Measurements from ENCODE around the gene ANXA7. TPM values are rescaled to one million over a fixed set of nuclear protein-coding genes. Genes with fewer than 3 reads are reported as not detected.

Gene ANXA7
- 100 to 1,000 TPM in 1 of 2 donors, 10 to 100 TPM in 1; 98.9 to 117 TPM for total RNA-seq

DNA sequence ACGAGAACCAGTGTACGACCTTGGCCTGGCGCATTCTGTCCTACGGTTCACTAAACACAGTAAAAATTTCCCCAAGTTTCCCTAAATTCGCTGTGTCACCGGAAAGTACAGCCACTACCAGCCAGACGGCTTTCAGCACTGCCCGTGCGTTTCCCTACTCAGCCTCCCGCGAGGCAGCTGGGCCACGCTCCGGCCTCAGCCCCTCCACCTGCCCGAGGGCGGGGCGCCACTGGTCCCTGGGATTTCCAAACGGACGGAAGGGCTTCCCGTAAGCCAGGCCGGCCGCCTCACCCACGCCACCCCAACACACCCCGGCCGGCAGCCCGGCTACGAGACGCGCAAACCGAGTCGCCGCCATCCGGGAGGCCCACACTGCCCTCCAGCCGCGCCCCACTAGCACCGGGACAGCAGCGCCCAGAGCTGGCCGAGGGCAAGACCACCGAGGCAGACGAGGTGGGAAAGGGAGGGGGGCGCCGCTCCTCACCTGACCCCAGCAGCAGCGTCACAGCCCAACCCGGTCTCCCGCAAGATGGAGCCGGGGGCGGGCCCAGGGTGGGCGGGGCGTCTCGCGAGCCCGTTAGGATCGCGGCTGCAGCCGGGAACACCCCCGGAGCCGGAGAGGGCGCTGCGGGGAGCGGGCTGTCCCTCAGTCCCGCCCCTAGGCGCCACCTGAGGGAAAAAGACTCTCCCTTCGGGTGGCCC lies at the start of gene ANXA7:
TSS of gene ANXA7 (minus strand) at position 531 of the 702 bp plus-strand sequence. CDS start 13,202 bp downstream, outside the sequence.
- Histone ChIP-seq H3K9me3 (no peaks in the 10 kb centered on the region), H3K36me3 (no peaks in the 10 kb centered on the region), H3K4me1 (replicated peaks) (no peaks in the 10 kb centered on the region), H3K27me3 (replicated peaks; ENCODE audit: insufficient read depth) (no peaks in the 10 kb centered on the region), H3K27ac (peak within 1 kb of the TSS; percentile 98), H3K4me3 (peak within 1 kb of the TSS; percentile 86 to 91)
- peak; percentile 93 for DNase-seq (ENCODE audit: low spot score)
- intact Hi-C loops (cut with DNase I), result loop anchor here (10.0 kb wide), 1 partner anchor 81 kb away; the partner anchor contains the start of gene PPP3CB
- peak; percentile 72 for TF ChIP-seq POLR2A (IDR thresholded peaks at IDR 0.05)
- TF ChIP-seq, protein P1, sequence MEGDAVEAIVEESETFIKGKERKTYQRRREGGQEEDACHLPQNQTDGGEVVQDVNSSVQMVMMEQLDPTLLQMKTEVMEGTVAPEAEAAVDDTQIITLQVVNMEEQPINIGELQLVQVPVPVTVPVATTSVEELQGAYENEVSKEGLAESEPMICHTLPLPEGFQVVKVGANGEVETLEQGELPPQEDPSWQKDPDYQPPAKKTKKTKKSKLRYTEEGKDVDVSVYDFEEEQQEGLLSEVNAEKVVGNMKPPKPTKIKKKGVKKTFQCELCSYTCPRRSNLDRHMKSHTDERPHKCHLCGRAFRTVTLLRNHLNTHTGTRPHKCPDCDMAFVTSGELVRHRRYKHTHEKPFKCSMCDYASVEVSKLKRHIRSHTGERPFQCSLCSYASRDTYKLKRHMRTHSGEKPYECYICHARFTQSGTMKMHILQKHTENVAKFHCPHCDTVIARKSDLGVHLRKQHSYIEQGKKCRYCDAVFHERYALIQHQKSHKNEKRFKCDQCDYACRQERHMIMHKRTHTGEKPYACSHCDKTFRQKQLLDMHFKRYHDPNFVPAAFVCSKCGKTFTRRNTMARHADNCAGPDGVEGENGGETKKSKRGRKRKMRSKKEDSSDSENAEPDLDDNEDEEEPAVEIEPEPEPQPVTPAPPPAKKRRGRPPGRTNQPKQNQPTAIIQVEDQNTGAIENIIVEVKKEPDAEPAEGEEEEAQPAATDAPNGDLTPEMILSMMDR (IDR thresholded peaks at IDR 0.05), result peak in 3 of 4 experiments; percentile 10 to 47 (median 38)
- TF ChIP-seq POLR2AphosphoS5 (IDR thresholded peaks at IDR 0.05), result peak; percentile 89
- WGBS, result 0% methylated on average over 41 of the region's 62 CpGs

DNA sequence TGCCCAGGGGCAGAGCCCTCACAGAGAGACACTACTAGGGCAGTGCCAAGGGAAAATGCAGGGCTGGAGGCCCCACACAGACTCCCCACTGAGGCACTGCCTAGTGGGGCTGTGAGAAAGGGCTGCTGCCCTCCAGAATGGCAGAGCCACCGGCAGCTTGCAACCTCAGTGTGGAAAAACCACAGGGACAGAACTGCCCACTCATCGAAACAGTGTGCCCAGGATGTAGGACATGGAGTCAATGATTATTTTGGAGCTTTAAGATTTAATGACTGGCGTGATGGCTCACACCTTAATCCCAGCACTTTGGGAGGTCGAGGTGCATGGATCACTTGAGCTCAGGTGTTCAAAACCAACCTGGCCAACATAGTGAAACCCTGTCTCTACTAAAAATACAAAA lies 47.0 kb upstream of the ANXA7 start:
- Histone ChIP-seq H3K27me3 (replicated peaks; ENCODE audit: insufficient read depth) (no peaks in the 10 kb centered on the region), H3K27ac (no peak overlapping the region), H3K4me3 (no peak overlapping the region), H3K9me3 (no peaks in the 10 kb centered on the region), H3K36me3 (peaks cover 0 to 4% of the 10 kb centered on the region in 2 donors), H3K4me1 (replicated peaks) (no peaks in the 10 kb centered on the region)
- WGBS, result 95% methylated on average over 4 of the region's 4 CpGs
- TF ChIP-seq POLR2A (IDR thresholded peaks at IDR 0.05) (no peak), POLR2AphosphoS5 (IDR thresholded peaks at IDR 0.05) (no peak)
- TF ChIP-seq, protein P1 (IDR thresholded peaks at IDR 0.05), result no peak
- DNase-seq (ENCODE audit: low spot score), result no peak
- intact Hi-C loops (cut with DNase I), result no loop called here

DNA sequence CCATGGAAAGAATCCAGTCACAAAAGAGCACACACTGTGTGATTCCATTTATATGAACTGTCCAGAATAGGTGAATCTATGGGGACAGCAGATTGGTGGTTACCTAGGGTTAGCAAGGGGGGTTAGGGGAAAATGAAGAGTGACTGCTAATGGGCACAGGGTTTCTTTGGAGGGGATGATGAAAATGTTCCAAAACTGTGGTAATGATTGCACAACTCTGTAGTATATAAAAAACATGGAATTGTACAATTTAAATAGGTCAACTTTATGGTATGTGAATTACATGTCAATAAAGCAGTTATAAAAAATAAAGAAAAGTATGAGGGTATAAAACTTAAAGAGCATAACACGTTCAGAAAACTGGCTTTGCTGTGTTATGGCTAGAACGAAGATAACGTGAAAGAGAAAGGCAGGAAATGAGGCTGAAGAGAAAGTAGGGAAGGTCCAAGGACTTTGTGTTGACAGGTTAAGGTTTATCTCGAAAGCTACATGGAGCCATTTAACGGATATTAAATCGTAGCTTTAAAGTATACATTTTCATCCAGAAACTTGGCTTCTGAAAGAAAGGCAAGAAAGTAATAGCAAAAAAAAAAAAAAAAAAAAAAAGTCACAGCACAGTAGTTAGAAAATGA lies 45.9 kb upstream of the ANXA7 start:
- H3K27ac ChIP-seq, result no peak overlapping the region
- TF ChIP-seq, protein P1 (IDR thresholded peaks at IDR 0.05), result no peak
- TF ChIP-seq POLR2A (IDR thresholded peaks at IDR 0.05) (no peak), POLR2AphosphoS5 (IDR thresholded peaks at IDR 0.05) (no peak)
- WGBS, result 86% methylated on average over 6 of the region's 6 CpGs
- no peaks in the 10 kb centered on the region for H3K36me3 ChIP-seq
- intact Hi-C loops (cut with DNase I), result no loop called here
- no peaks in the 10 kb centered on the region for H3K27me3 ChIP-seq (replicated peaks; ENCODE audit: insufficient read depth)
- no peak overlapping the region for H3K4me3 ChIP-seq
- no peaks in the 10 kb centered on the region for H3K4me1 ChIP-seq (replicated peaks)
- no peaks in the 10 kb centered on the region for H3K9me3 ChIP-seq
- no peak for DNase-seq (ENCODE audit: low spot score)

DNA sequence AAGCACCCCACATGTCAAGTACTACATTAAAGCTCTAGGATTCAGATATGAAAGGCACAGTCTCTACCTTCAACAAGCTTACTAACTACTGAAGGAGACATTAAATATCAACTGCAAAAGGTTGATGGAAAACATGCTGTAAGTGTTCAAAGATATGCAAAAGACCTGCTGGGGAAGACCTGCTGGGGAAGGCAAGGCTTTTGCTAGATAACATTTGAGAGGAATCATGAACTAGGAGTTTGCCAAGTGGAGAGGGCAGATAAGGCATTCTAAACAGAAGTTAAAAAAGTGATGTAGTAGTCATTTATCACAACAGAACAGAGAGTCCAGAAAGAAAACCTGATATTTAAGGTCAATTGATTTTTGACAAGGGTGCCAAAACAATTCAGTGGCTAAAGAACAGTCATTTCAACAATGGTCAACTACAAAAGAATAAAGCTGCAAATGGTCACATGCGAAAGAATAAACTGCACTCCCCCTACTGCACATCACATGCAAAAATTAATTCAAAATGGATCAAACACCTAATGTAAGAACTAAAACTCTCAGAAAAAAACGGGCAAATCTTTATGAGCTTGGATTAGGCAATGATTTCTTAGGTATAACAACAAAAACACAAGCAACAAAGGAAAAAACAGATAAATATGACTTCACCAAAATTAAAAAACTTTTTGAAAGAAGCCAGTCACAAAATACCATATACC lies 42.5 kb upstream of the ANXA7 start:
- no peak for DNase-seq (ENCODE audit: low spot score)
- no peak for TF ChIP-seq POLR2AphosphoS5 (IDR thresholded peaks at IDR 0.05)
- TF ChIP-seq POLR2A (IDR thresholded peaks at IDR 0.05), result no peak
- TF ChIP-seq, protein P1 (IDR thresholded peaks at IDR 0.05), result no peak
- Histone ChIP-seq H3K4me1 (replicated peaks) (no peaks in the 10 kb centered on the region), H3K9me3 (no peaks in the 10 kb centered on the region), H3K27ac (no peak overlapping the region), H3K36me3 (no peaks in the 10 kb centered on the region), H3K4me3 (no peak overlapping the region), H3K27me3 (replicated peaks; ENCODE audit: insufficient read depth) (no peaks in the 10 kb centered on the region)
- 90% methylated on average over 2 of the region's 2 CpGs for WGBS
- intact Hi-C loops (cut with DNase I), result no loop called here
